ENCODE data around the gene SQOR. TPM values are rescaled to one million over a fixed set of nuclear protein-coding genes. Genes with fewer than 3 reads are reported as not detected.

The SQOR gene
- polyA plus RNA-seq, 4 donors, result 59.1 to 78.1 (median 71.2) TPM

GRCh38 chr15:45684533-45684932 is 49.7 kb downstream of the SQOR start:
- Histone ChIP-seq H3K27ac (ENCODE audit: low read depth in 1 of 3, low read length in 2 of 3) (no peak overlapping the region), H3K4me3 (ENCODE audit: low read depth in 1 of 3, low read length in 3 of 3) (no peak overlapping the region), H3K4me1 (ENCODE audit: control insufficient read depth in 3 of 3, insufficient read depth in 2 of 3, low read depth in 1 of 3, low read length in 2 of 3) (no peaks in the 10 kb centered on the region), H3K9me3 (ENCODE audit: control insufficient read depth in 2 of 2, insufficient read depth in 1 of 2, low read depth in 1 of 2, low read length in 1 of 2) (no peaks in the 10 kb centered on the region), H3K36me3 (ENCODE audit: control insufficient read depth in 3 of 3, insufficient read depth in 2 of 3, low read depth in 1 of 3, low read length in 3 of 3) (peaks cover 11 to 46% (median 21%) of the 10 kb centered on the region in 3 donors), H3K27me3 (ENCODE audit: control insufficient read depth in 3 of 3, insufficient read depth in 3 of 3, low read length in 3 of 3) (no peaks in the 10 kb centered on the region)
- no peak for FAIRE-seq
- WGBS, 3 donors, result 85 to 94% (median 91%) methylated on average over 2 of the region's 2 CpGs
- DNase-seq, result no peak

- no peaks in the 10 kb centered on the region for H3K4me1 ChIP-seq (ENCODE audit: control insufficient read depth in 3 of 3, insufficient read depth in 2 of 3, low read depth in 1 of 3, low read length in 2 of 3)
- no peak overlapping the region for H3K27ac ChIP-seq (ENCODE audit: low read depth in 1 of 3, low read length in 2 of 3)
- FAIRE-seq (no peak), DNase-seq (no peak)
- H3K9me3 ChIP-seq (ENCODE audit: control insufficient read depth in 2 of 2, insufficient read depth in 1 of 2, low read depth in 1 of 2, low read length in 1 of 2), result no peaks in the 10 kb centered on the region
- H3K36me3 ChIP-seq (ENCODE audit: control insufficient read depth in 3 of 3, insufficient read depth in 2 of 3, low read depth in 1 of 3, low read length in 3 of 3), result peaks cover 7 to 38% (median 16%) of the 10 kb centered on the region in 3 donors
- H3K27me3 ChIP-seq (ENCODE audit: control insufficient read depth in 3 of 3, insufficient read depth in 3 of 3, low read length in 3 of 3), result no peaks in the 10 kb centered on the region
- 95 to 97% (median 95%) methylated on average over 4 of the region's 4 CpGs for WGBS, 3 donors
- no peak overlapping the region for H3K4me3 ChIP-seq (ENCODE audit: low read depth in 1 of 3, low read length in 3 of 3)
Observed at GRCh38 chr15:45689616-45690015, 54.8 kb downstream of the SQOR start.

- 82 to 88% (median 82%) methylated on average over 6 of the region's 6 CpGs for WGBS, 3 donors
- no peak for FAIRE-seq
- peaks cover 7 to 34% (median 14%) of the 10 kb centered on the region in 3 donors for H3K36me3 ChIP-seq (ENCODE audit: control insufficient read depth in 3 of 3, insufficient read depth in 2 of 3, low read depth in 1 of 3, low read length in 3 of 3)
- DNase-seq, result no peak
- no peak overlapping the region for H3K4me3 ChIP-seq (ENCODE audit: low read depth in 1 of 3, low read length in 3 of 3)
- no peaks in the 10 kb centered on the region for H3K9me3 ChIP-seq (ENCODE audit: control insufficient read depth in 2 of 2, insufficient read depth in 1 of 2, low read depth in 1 of 2, low read length in 1 of 2)
- H3K27me3 ChIP-seq (ENCODE audit: control insufficient read depth in 3 of 3, insufficient read depth in 3 of 3, low read length in 3 of 3), result no peaks in the 10 kb centered on the region
- H3K27ac ChIP-seq (ENCODE audit: low read depth in 1 of 3, low read length in 2 of 3), result no peak overlapping the region
- H3K4me1 ChIP-seq (ENCODE audit: control insufficient read depth in 3 of 3, insufficient read depth in 2 of 3, low read depth in 1 of 3, low read length in 2 of 3), result no peaks in the 10 kb centered on the region
Observed at GRCh38 chr15:45690581-45691260, 55.9 kb downstream of the SQOR start.

GRCh38 chr15:45701108-45701507 is 66.3 kb downstream of the SQOR start:
- Histone ChIP-seq H3K27me3 (ENCODE audit: control insufficient read depth in 3 of 3, insufficient read depth in 3 of 3, low read length in 3 of 3) (peaks cover 0 to 11% (median 5%) of the 10 kb centered on the region in 3 donors), H3K4me1 (ENCODE audit: control insufficient read depth in 3 of 3, insufficient read depth in 2 of 3, low read depth in 1 of 3, low read length in 2 of 3) (peaks cover 0 to 9% (median 0%) of the 10 kb centered on the region in 3 donors), H3K27ac (ENCODE audit: low read depth in 1 of 3, low read length in 2 of 3) (no peak overlapping the region), H3K36me3 (ENCODE audit: control insufficient read depth in 3 of 3, insufficient read depth in 2 of 3, low read depth in 1 of 3, low read length in 3 of 3) (no peaks in the 10 kb centered on the region), H3K9me3 (ENCODE audit: control insufficient read depth in 2 of 2, insufficient read depth in 1 of 2, low read depth in 1 of 2, low read length in 1 of 2) (no peaks in the 10 kb centered on the region), H3K4me3 (ENCODE audit: low read depth in 1 of 3, low read length in 3 of 3) (no peak overlapping the region)
- no peak for DNase-seq
- no peak for FAIRE-seq
- WGBS, 3 donors, result 77 to 82% (median 79%) methylated on average over 3 of the region's 3 CpGs

GRCh38 chr15:45702041-45702440 is 67.2 kb downstream of the SQOR start:
- H3K4me3 ChIP-seq (ENCODE audit: low read depth in 1 of 3, low read length in 3 of 3), result no peak overlapping the region
- FAIRE-seq, result no peak
- no peak for DNase-seq
- H3K4me1 ChIP-seq (ENCODE audit: control insufficient read depth in 3 of 3, insufficient read depth in 2 of 3, low read depth in 1 of 3, low read length in 2 of 3), result peaks cover 0 to 9% (median 0%) of the 10 kb centered on the region in 3 donors
- no peaks in the 10 kb centered on the region for H3K36me3 ChIP-seq (ENCODE audit: control insufficient read depth in 3 of 3, insufficient read depth in 2 of 3, low read depth in 1 of 3, low read length in 3 of 3)
- H3K27ac ChIP-seq (ENCODE audit: low read depth in 1 of 3, low read length in 2 of 3), result no peak overlapping the region
- H3K27me3 ChIP-seq (ENCODE audit: control insufficient read depth in 3 of 3, insufficient read depth in 3 of 3, low read length in 3 of 3), result peaks cover 0 to 11% (median 5%) of the 10 kb centered on the region in 3 donors
- 92 to 95% (median 93%) methylated on average over 3 of the region's 3 CpGs for WGBS, 3 donors
- no peaks in the 10 kb centered on the region for H3K9me3 ChIP-seq (ENCODE audit: control insufficient read depth in 2 of 2, insufficient read depth in 1 of 2, low read depth in 1 of 2, low read length in 1 of 2)

GRCh38 chr15:45703670-45704328 is 69.0 kb downstream of the SQOR start:
- Histone ChIP-seq H3K27me3 (ENCODE audit: control insufficient read depth in 3 of 3, insufficient read depth in 3 of 3, low read length in 3 of 3) (peaks cover 0 to 11% (median 5%) of the 10 kb centered on the region in 3 donors), H3K36me3 (ENCODE audit: control insufficient read depth in 3 of 3, insufficient read depth in 2 of 3, low read depth in 1 of 3, low read length in 3 of 3) (no peaks in the 10 kb centered on the region), H3K27ac (ENCODE audit: low read depth in 1 of 3, low read length in 2 of 3) (no peak overlapping the region), H3K4me1 (ENCODE audit: control insufficient read depth in 3 of 3, insufficient read depth in 2 of 3, low read depth in 1 of 3, low read length in 2 of 3) (peaks cover 0 to 9% (median 0%) of the 10 kb centered on the region in 3 donors), H3K4me3 (ENCODE audit: low read depth in 1 of 3, low read length in 3 of 3) (peak overlapping the region in 1 of 3 donors; percentile 67), H3K9me3 (ENCODE audit: control insufficient read depth in 2 of 2, insufficient read depth in 1 of 2, low read depth in 1 of 2, low read length in 1 of 2) (no peaks in the 10 kb centered on the region)
- DNase-seq (peak in 1 of 2 donors; percentile 19), FAIRE-seq (no peak)
- WGBS, 3 donors, result 47 to 55% (median 51%) methylated on average over 13 of the region's 13 CpGs

GRCh38 chr15:45704329-45705249 is 69.8 kb downstream of the SQOR start:
- H3K4me3 ChIP-seq (ENCODE audit: low read depth in 1 of 3, low read length in 3 of 3), result peak overlapping the region in 2 of 3 donors; percentile 49 to 67
- FAIRE-seq (no peak), DNase-seq (peak; percentile 33 to 38)
- no peaks in the 10 kb centered on the region for H3K9me3 ChIP-seq (ENCODE audit: control insufficient read depth in 2 of 2, insufficient read depth in 1 of 2, low read depth in 1 of 2, low read length in 1 of 2)
- H3K4me1 ChIP-seq (ENCODE audit: control insufficient read depth in 3 of 3, insufficient read depth in 2 of 3, low read depth in 1 of 3, low read length in 2 of 3), result peaks cover 0 to 9% (median 0%) of the 10 kb centered on the region in 3 donors
- 7 to 9% (median 8%) methylated on average over 57 to 67 of the region's 67 CpGs for WGBS, 3 donors
- H3K27ac ChIP-seq (ENCODE audit: low read depth in 1 of 3, low read length in 2 of 3), result no peak overlapping the region
- no peaks in the 10 kb centered on the region for H3K36me3 ChIP-seq (ENCODE audit: control insufficient read depth in 3 of 3, insufficient read depth in 2 of 3, low read depth in 1 of 3, low read length in 3 of 3)
- H3K27me3 ChIP-seq (ENCODE audit: control insufficient read depth in 3 of 3, insufficient read depth in 3 of 3, low read length in 3 of 3), result peaks cover 0 to 11% (median 5%) of the 10 kb centered on the region in 3 donors

All from small intestine (tissue), 7 donors.